Central memory CD4-positive, alpha-beta T cell (primary cell): ENCODE data around the gene FAM180A.

Source experiments
- DNase-seq: peaks from one replicate; pipeline ENCODE4 v3.0.0; 2022

Gene FAM180A

DNA sequence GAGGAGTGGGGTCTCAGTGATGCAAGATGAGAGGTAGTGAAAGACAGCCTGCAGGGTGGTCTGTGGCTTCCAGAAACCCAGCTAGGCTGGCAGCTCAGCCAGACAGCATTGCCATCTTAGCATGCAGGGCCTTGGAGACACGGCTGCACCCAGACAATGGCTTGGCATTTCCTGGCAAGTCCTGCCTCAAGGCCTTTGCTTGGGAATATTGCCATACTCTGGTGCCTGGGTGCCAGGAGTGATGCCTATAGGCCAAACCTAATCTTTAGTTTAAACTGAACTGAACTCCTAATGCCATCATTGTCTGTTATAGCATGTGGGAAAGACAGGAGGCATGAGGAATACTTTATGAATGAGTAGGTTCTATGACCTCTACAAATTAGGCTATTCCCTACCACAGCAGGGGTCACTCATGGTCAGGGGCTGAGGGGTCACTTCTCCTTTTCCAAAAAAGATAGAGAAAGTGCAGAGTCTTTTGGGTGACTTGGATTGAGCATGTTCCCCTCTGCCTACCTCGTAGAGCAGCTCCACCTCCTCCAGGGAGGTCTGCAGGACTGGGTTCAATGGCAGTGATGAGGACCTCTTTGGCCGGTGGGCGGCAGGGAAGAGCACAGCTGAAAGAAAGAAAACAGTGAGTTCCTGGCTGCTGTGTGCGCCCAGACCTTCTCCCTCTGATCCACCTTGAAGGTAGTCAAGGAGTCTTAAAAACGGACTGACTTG lies 11.9 kb downstream of the FAM180A start:
- DNase-seq, result no peak

GRCh38 chr7:135734343-135734689 lies 14.3 kb downstream of the FAM180A start:
- DNase-seq, result no peak

DNA sequence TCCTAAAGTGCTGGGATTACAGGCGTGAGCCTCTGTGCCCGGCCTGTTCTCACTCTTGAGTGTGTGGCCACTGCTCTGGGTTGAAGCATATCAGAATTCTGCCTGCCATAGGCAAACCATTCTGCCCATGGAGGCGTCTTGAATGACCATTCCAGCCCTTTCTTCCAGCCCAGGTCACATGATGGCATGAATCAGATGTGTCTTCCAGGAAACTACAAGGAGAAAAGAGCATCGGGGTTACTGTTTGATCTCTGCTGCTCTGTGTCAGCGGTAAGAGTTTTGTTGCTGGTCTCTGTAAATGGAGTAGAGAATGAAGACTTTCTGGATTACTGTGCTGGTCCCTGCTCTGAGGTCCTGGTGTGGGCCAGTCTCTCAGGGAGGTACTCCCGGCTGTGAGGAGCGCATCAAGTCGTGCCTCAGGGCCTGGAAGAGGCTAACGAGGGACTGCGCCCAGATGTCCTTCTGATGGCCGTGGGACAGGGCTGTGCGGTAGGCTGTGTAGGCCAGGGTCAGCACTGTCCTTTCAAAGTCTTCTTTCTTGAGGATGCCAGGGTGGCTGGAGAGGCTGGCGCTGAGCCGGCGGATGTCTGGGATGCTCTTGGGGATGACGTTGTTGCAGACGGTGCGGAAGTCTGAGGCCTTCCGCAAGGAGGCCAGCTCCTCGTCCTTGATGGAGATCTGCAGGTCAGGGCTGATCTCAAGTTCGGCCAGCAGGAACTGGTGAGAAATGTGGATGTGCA lies 14.8 kb downstream of the FAM180A start:
- no peak for DNase-seq

- no peak for DNase-seq
These were observed 17.5 kb downstream of the FAM180A start for GRCh38 chr7:135731131-135731530.

- no peak for DNase-seq
These were observed 19.4 kb downstream of the FAM180A start for GRCh38 chr7:135729230-135729629.

GRCh38 chr7:135728136-135728669 lies 20.4 kb downstream of the FAM180A start, which contains the start of gene SLC13A4:
Gene SLC13A4, minus strand, starts transcription at chr7:135728186. Its CDS starts 690 bp downstream, at chr7:135727496.
- no peak for DNase-seq

DNA sequence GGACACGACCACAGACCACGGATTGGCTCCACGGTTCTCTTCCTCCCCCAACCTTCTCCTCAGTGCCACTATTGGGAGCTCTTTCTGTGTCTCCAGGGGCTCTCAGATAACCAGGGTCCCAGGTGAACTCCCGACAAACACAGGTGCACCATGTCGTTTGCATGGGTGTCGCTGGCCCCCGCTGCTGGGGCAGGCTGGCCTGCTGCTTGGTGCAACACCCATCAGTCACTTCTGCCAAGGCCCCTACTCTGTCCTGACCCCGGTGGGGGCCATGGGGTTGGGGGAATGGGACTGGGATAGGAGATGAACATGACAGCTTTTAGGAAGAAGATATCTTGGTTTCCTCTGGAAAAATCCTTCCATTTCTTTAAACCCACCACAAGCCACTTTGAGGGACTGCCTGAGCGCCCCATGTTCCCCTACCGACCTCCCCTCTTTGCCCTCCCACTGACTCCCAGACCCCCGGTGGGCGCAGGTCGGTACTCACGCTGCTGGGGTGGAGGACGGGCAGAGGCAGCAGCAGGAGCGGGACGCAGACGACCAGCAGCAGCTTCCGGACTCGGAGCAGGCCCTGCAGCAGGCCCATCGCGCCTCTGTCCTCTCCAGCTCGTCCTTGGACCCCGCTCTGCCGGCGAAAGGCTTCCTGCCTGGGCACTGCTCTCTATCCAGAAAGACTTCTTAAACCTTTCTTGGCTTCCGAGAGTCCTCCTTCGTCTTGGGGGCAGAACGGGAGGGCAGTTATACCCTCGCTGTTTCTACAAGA lies 21.5 kb downstream of the FAM180A start:
- DNase-seq, result no peak

DNA sequence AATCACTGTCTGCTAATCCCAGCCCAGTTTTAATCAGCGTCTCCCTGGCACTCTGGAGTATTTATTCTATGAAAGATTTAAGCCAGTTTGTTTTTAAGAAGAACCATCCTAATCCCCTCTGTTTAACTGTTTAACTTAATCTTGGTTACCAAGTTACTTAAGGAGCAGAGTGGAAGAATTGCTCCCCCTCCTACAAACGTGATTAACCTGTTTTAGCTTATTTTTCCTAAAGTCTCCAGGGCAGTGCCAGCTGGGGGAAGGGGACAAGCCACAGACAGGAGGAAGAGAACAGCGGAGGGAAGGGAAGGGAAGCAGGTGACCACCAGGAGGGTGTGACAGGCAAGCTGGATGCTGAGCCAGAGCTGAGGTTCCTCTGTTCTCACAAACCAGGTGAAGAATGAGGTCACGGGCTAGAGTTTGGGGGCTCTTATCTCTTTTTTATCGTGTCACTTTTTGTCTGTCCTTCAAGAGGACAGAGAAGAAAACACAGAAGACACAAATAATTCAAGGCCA lies 22.3 kb downstream of the FAM180A start:
- DNase-seq, result no peak

GRCh38 chr7:135723411-135723810 lies 25.2 kb downstream of the FAM180A start:
- DNase-seq, result no peak

DNA sequence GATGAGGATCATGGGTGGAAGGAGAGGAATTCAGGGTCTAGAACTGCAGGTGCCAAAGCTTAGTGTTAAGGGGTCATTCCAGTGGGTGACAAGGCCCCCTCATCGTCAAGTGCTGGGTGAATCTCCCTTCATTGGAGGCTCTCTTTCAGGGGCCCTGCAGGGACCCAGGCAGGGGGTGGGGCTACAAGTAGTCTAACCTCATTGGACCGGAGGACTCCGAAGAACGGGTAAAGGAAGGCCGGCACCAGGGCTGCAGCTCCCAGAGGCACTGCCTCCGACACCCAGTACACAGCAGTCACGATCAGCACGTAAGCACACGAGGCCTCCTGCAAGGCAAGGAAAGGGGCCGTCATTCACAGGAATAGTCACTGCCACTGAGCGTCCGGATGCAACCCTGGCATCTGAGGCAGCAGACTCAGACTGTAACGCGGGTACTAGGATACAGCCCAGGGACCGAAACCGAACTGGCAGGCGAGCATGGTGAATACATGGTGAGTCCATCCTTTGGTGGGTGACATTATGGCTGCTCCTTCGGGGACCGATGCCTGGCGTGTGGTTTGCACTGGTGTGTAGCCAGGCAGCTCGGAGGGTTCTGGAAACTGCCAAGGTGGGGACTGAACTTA lies 27.3 kb downstream of the FAM180A start:
- no peak for DNase-seq

GRCh38 chr7:135719688-135720087 lies 28.9 kb downstream of the FAM180A start:
- no peak for DNase-seq

DNA sequence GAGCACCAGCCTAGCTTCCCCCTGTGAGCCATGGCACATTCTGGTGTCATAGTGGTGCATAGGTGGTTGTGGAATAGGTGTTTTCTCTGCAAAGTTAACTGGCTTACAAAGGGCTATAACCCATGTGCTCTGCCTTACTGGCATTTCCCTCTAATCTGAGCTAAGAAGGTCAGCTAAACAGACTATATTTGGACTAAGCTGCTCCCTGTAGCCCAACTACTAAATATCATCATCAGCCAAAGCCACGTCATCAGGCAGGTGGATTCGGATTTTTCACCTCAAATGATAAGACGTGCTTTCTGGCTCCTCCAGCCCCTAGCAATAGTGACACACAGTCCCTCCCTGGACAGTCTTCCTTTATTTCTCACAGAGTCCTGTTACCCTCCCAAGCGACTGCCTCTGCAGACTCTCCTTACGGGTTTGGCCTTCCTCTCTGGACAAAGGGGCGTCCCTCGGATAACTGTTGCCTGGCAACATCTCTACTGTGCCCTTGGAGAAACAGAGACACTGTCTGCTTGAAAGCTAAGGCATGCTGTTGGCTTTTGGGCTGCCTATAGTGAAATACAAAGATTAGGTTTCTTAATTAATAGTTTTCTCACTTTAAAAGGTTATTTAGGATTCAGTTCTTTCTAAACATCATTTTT lies 29.7 kb downstream of the FAM180A start:
- DNase-seq, result no peak

DNA sequence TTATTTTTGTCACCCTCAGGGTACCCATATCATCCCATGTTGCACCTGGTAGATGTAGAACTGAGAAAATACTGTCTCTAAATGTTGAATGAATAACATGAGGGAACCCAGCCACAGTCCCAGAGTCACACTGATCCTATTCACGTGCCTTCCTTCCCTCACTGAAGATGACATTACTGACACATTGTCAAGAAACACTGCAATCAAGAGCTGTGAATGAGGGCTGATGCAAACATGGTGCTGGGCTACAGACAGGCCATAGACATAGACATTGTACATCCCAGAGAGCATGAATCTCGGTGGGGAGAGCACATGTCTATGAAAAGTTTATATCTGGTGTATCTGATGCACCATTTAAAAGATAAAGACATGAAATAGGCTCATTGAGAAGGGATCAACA lies 30.4 kb downstream of the FAM180A start:
- no peak for DNase-seq

DNA sequence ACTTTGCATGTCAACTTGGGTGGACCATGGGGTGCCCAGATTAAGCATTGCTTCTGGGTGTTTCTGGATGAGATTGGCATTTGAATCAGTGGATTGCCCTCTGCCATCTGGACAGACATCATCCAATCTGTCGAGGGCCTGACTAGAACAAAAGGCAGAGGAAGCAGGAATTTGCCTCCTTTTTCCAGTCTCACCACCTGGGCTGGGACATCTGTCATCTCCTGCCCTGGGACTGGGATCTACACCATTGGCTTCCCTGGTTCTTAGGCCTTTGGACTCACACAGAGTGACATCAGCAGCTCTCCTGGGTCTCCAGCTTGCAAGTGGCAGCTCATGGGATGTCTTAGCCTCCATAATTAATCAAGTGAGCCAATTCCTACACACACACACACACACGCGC lies 30.9 kb downstream of the FAM180A start:
- DNase-seq, result no peak

- no peak for DNase-seq
These were observed 31.9 kb downstream of the FAM180A start for GRCh38 chr7:135716677-135717238.

DNA sequence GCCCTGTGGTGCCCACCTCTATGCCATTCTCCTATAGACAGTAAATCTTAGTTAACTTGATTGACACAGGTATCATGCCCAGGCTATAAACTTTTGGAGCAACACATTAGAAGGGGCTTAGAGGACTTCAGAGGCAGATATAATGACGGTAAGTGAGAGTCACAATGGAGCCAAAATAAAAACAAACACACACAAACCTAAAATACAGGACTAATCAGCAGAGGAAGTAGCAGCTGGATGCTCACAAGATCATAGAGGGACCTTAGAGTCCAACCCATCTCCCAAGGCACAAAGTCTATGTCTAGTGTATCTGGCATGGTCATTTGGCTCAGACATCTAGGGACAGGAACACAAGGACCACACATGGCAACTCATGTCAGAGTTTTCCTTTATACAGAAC lies 32.9 kb downstream of the FAM180A start:
- DNase-seq, result no peak

GRCh38 chr7:135715055-135715522 lies 33.5 kb downstream of the FAM180A start:
- DNase-seq, result no peak

DNA sequence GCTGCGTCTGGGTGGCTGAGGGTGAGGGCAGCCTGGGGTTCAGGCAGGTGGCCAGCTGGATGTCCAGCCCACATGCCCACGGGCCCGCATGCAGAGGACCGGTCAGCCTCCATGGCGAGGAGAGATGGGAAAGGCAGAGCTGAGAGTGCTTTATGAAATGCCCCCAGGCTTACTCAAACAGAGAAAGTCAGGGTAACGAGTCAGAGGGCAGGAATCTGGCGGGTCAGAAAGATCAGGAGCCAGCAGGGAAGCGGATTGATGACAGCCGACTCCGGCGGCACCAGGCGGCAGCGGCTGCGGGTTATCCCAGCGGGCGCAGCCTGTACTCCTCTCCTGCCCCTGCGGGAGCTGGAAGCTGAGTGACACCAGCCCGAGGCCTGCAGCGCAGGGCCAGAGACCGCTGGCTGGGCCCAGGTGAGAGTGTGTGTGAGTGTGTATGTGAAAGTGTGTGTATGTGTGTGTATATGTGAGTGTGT lies 34.0 kb downstream of the FAM180A start:
- DNase-seq, result no peak

GRCh38 chr7:135713836-135714470 lies 34.7 kb downstream of the FAM180A start:
- no peak for DNase-seq

GRCh38 chr7:135712796-135713195 lies 35.8 kb downstream of the FAM180A start:
- DNase-seq, result no peak

- no peak for DNase-seq
These were observed 36.3 kb downstream of the FAM180A start for GRCh38 chr7:135712182-135712782.
